ENCODE results near the gene HMCN2.

DNA sequence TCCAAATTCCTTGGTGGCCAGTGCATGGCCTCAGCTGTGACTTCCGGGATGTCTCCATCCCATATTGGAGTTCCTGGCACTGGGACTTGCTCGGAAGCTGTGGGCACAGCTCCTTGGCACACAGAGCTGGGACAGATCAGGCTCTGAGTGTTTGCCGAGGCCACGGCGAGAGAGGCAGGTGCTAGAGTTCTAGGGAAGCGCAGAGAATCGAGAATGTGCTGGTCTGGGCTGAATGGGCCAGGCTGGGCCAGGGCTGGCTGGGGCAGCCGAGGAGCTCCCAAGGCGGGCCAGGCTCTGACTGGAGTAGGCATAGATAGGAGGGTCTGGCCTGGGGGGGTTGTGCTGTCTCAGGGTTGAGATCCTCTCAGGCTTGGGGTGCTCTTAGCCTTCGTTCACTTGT, 45.4 kb downstream of the HMCN2 start:
- TF ChIP-seq, protein P1, sequence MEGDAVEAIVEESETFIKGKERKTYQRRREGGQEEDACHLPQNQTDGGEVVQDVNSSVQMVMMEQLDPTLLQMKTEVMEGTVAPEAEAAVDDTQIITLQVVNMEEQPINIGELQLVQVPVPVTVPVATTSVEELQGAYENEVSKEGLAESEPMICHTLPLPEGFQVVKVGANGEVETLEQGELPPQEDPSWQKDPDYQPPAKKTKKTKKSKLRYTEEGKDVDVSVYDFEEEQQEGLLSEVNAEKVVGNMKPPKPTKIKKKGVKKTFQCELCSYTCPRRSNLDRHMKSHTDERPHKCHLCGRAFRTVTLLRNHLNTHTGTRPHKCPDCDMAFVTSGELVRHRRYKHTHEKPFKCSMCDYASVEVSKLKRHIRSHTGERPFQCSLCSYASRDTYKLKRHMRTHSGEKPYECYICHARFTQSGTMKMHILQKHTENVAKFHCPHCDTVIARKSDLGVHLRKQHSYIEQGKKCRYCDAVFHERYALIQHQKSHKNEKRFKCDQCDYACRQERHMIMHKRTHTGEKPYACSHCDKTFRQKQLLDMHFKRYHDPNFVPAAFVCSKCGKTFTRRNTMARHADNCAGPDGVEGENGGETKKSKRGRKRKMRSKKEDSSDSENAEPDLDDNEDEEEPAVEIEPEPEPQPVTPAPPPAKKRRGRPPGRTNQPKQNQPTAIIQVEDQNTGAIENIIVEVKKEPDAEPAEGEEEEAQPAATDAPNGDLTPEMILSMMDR (conservative IDR thresholded peaks at IDR 0.05), result no peak
- TF ChIP-seq EZH2 (IDR thresholded peaks at IDR 0.05; ENCODE audit: low read depth), result no peak
